GM12875 (cell line): ENCODE data around the gene COL7A1.

Experiments used
- H3K4me3 ChIP-seq: one replicate; pipeline ENCODE4 v1.5.1; 2011; ENCODE audit warnings: low read depth, low read length, control low read depth
- CTCF ChIP-seq: IDR thresholded peaks from 2 replicates; pipeline ENCODE4 v1.5.1; 2011; ENCODE audit warnings: low read depth, mild to moderate bottlenecking, control low read depth, inconsistent platforms, low read length, moderate library complexity, borderline replicate concordance; ENCODE audit not compliant: insufficient read depth

The COL7A1 gene

GRCh38 chr3:48630407-48630806 lies 35.3 kb upstream of the COL7A1 start:
- no peak for TF ChIP-seq CTCF
- H3K4me3 ChIP-seq, result no peak overlapping the region

- TF ChIP-seq CTCF, result no peak
- no peak overlapping the region for H3K4me3 ChIP-seq
Measured at GRCh38 chr3:48629894-48630293, 34.8 kb upstream of the COL7A1 start.

- no peak overlapping the region for H3K4me3 ChIP-seq
- TF ChIP-seq CTCF, result no peak
Measured at GRCh38 chr3:48628277-48629017, 33.3 kb upstream of the COL7A1 start.

- no peak overlapping the region for H3K4me3 ChIP-seq
- TF ChIP-seq CTCF, result no peak
Measured at GRCh38 chr3:48625600-48625999, 30.5 kb upstream of the COL7A1 start.

GRCh38 chr3:48624767-48625166 lies 29.6 kb upstream of the COL7A1 start:
- no peak for TF ChIP-seq CTCF
- no peak overlapping the region for H3K4me3 ChIP-seq

GRCh38 chr3:48623851-48624547 lies 28.9 kb upstream of the COL7A1 start:
- H3K4me3 ChIP-seq, result no peak overlapping the region
- TF ChIP-seq CTCF, result no peak

GRCh38 chr3:48621461-48621869 lies 26.3 kb upstream of the COL7A1 start, which contains the start of gene TMEM89:
TSS of gene TMEM89 (minus strand) at chr3:48621769. CDS start at chr3:48621756, 13 bp downstream.
- TF ChIP-seq CTCF, result no peak

More at GRCh38 chr3:48621461-48621869, 26.3 kb upstream of the COL7A1 start, which contains the start of gene TMEM89:
- H3K4me3 ChIP-seq, result no peak within 1 kb of the TSS
